A673 (cell line): Measurements from ENCODE around the gene STX18. TPM values are rescaled to one million over a fixed set of nuclear protein-coding genes. Genes with fewer than 3 reads are reported as not detected.

Experiments used
- BruUV-seq: library from RNA; stranded (reverse); fragments of 400-500 nt; replicated peaks from 2 replicates; lab custom pipeline; 2021; lab: Mats Ljungman, UMichigan
- CTCF ChIA-PET: fragments of 300-600 bp; sonication (Branson Sonifier 250); formaldehyde crosslinking; loops from one replicate; lab custom pipeline; 2022; ENCODE audit warnings: antibody characterized with exemption; lab: Charles Lee
- POLR2A ChIA-PET: fragments of 300-600 bp; sonication (Branson Sonifier 250); formaldehyde crosslinking; loops from one replicate; lab custom pipeline; 2022; ENCODE audit warnings: antibody characterized with exemption; ENCODE audit not compliant: low non-redundant PET; lab: Charles Lee
- DNase-seq: peaks from one replicate; pipeline ENCODE4 v3.0.0-alpha.2; 2015; ENCODE audit warnings: low spot score
- H3K27ac ChIP-seq: fragments of 200-600 bp; sonication (generic); 2 replicates; pipeline ENCODE4 v1.5.1; 2016; ENCODE audit warnings: mixed run types, low read depth, mild to moderate bottlenecking, mixed read lengths, antibody characterized with exemption, low read length; ENCODE audit not compliant: poor library complexity, severe bottlenecking
- H3K27me3 ChIP-seq: fragments of 200-600 bp; sonication (generic); replicated peaks from 2 replicates; pipeline ENCODE4 v1.6.1; 2017; ENCODE audit warnings: mixed run types, low read depth, mild to moderate bottlenecking, mixed read lengths, antibody characterized with exemption, low read length; ENCODE audit not compliant: insufficient read depth, poor library complexity
- H3K36me3 ChIP-seq: fragments of 200-600 bp; sonication (generic); 2 replicates; pipeline ENCODE4 v1.6.1; 2016; ENCODE audit warnings: mixed run types, mild to moderate bottlenecking, mixed read lengths, antibody characterized with exemption, low read length; ENCODE audit not compliant: insufficient read depth, poor library complexity, severe bottlenecking
- H3K4me1 ChIP-seq: fragments of 200-600 bp; sonication (generic); 2 replicates; pipeline ENCODE4 v1.6.1; 2017; ENCODE audit warnings: mixed run types, mild to moderate bottlenecking, mixed read lengths, antibody characterized with exemption, low read length; ENCODE audit not compliant: insufficient read depth, poor library complexity, severe bottlenecking
- H3K4me3 ChIP-seq: fragments of 200-600 bp; sonication (generic); 2 replicates; pipeline ENCODE4 v1.5.1; 2016; ENCODE audit warnings: low read depth, mixed run types, mild to moderate bottlenecking, mixed read lengths, low read length; ENCODE audit not compliant: poor library complexity, severe bottlenecking
- H3K9me3 ChIP-seq: fragments of 200-600 bp; sonication (generic); 2 replicates; pipeline ENCODE4 v1.6.1; 2016; ENCODE audit warnings: mixed run types, low read depth, mild to moderate bottlenecking, mixed read lengths, antibody characterized with exemption, low read length; ENCODE audit not compliant: poor library complexity, severe bottlenecking
- CTCF ChIP-seq: fragments of 300-800, 200-600 bp; sonication (generic); conservative IDR thresholded peaks from 2 replicates; pipeline ENCODE4 v1.5.1; 2017; ENCODE audit warnings: low read depth, mild to moderate bottlenecking, antibody characterized with exemption, low read length, moderate library complexity, mixed read lengths
- EZH2 ChIP-seq: fragments of 200-600 bp; sonication (generic); IDR thresholded peaks from 2 replicates; pipeline ENCODE4 v1.6.1; 2017; ENCODE audit warnings: borderline replicate concordance, low read depth, mild to moderate bottlenecking, mixed read lengths, antibody characterized with exemption, low read length; ENCODE audit not compliant: poor library complexity, severe bottlenecking
- intact Hi-C: fragments of 100-400 bp; cut with micrococcal nuclease; formaldehyde crosslinking; loops from one replicate; pipeline ENCODE4 v1.10.0; 2022; ENCODE audit not compliant: unreplicated experiment
- total RNA-seq: library from RNA; stranded (reverse); gene quantifications from 2 replicates; pipeline ENCODE4 v1.2.3, GENCODE V29; 2021

The STX18 gene
- total RNA-seq, 1 experiment from 2014 or later, result 34.3 TPM

GRCh38 chr4:4384837-4385236, 157.0 kb downstream of the STX18 start:
- DNase-seq, result peak; percentile 57
- Histone ChIP-seq H3K4me1 (peaks cover 16% of the 10 kb centered on the region), H3K27me3 (peaks cover 73% of the 10 kb centered on the region), H3K27ac (no peak overlapping the region), H3K9me3 (no peaks in the 10 kb centered on the region), H3K4me3 (no peak overlapping the region), H3K36me3 (no peaks in the 10 kb centered on the region)
- CTCF ChIA-PET, result interaction anchor here (0.6 kb wide), 1 partner anchor 47 kb away, joined by 4 read pairs; no protein-coding TSS in a partner anchor
- POLR2A ChIA-PET, result no interaction called here
- intact Hi-C loops, result loop anchor here (5.0 kb wide), 1 partner anchor 47 kb away; no protein-coding TSS in a partner anchor
- BruUV-seq, result no TSS peak
- TF ChIP-seq EZH2, result no peak
- peak; percentile 63 for TF ChIP-seq CTCF

- intact Hi-C loops, result no loop called here
- H3K36me3 ChIP-seq, result no peaks in the 10 kb centered on the region
- H3K27me3 ChIP-seq, result peaks cover 60% of the 10 kb centered on the region
- ChIA-PET POLR2A (no interaction called here), CTCF (no interaction called here)
- no peak overlapping the region for H3K4me3 ChIP-seq
- H3K27ac ChIP-seq, result no peak overlapping the region
- DNase-seq, result no peak
- no peaks in the 10 kb centered on the region for H3K9me3 ChIP-seq
- peaks cover 15% of the 10 kb centered on the region for H3K4me1 ChIP-seq
- TF ChIP-seq EZH2 (no peak), CTCF (no peak)
- BruUV-seq, result no TSS peak
Measured at GRCh38 chr4:4383085-4383484, 158.8 kb downstream of the STX18 start.

GRCh38 chr4:4379540-4380087, 162.2 kb downstream of the STX18 start:
- ChIA-PET CTCF (no interaction called here), POLR2A (interaction anchor here (0.6 kb wide), 1 partner anchor 1529 kb away, joined by 5 read pairs; no protein-coding TSS in a partner anchor)
- no TSS peak for BruUV-seq

More at GRCh38 chr4:4379540-4380087, 162.2 kb downstream of the STX18 start:
- Histone ChIP-seq H3K9me3 (no peaks in the 10 kb centered on the region), H3K27ac (no peak overlapping the region), H3K4me1 (no peaks in the 10 kb centered on the region), H3K27me3 (peaks cover 53% of the 10 kb centered on the region), H3K36me3 (no peaks in the 10 kb centered on the region), H3K4me3 (no peak overlapping the region)
- intact Hi-C loops, result no loop called here
- DNase-seq, result no peak
- no peak for TF ChIP-seq EZH2
- TF ChIP-seq CTCF, result peak; percentile 22; the same call in 1 of the 2 replicates
